ENCODE data around the gene MYO3B.

Gene MYO3B

GRCh38 chr2:170247333-170247732, 69.4 kb downstream of the MYO3B start:
- TF ChIP-seq FOXP2 (optimal IDR thresholded peaks at IDR 0.05; ENCODE audit: borderline replicate concordance, extremely low read depth, extremely low read length, insufficient read depth) = no peak
- no peak for TF ChIP-seq SIN3A (IDR thresholded peaks at IDR 0.05; ENCODE audit: borderline replicate concordance, insufficient read depth, low read length)
- TF ChIP-seq, protein P1, sequence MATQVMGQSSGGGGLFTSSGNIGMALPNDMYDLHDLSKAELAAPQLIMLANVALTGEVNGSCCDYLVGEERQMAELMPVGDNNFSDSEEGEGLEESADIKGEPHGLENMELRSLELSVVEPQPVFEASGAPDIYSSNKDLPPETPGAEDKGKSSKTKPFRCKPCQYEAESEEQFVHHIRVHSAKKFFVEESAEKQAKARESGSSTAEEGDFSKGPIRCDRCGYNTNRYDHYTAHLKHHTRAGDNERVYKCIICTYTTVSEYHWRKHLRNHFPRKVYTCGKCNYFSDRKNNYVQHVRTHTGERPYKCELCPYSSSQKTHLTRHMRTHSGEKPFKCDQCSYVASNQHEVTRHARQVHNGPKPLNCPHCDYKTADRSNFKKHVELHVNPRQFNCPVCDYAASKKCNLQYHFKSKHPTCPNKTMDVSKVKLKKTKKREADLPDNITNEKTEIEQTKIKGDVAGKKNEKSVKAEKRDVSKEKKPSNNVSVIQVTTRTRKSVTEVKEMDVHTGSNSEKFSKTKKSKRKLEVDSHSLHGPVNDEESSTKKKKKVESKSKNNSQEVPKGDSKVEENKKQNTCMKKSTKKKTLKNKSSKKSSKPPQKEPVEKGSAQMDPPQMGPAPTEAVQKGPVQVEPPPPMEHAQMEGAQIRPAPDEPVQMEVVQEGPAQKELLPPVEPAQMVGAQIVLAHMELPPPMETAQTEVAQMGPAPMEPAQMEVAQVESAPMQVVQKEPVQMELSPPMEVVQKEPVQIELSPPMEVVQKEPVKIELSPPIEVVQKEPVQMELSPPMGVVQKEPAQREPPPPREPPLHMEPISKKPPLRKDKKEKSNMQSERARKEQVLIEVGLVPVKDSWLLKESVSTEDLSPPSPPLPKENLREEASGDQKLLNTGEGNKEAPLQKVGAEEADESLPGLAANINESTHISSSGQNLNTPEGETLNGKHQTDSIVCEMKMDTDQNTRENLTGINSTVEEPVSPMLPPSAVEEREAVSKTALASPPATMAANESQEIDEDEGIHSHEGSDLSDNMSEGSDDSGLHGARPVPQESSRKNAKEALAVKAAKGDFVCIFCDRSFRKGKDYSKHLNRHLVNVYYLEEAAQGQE (IDR thresholded peaks at IDR 0.05; ENCODE audit: insufficient read depth in 1 of 2, low read depth in 2 of 2, low read length in 2 of 2) = no peak
- no peak for TF ChIP-seq POLR2AphosphoS5 (IDR thresholded peaks at IDR 0.05; ENCODE audit: low read depth, low read length)
- TF ChIP-seq TAF1 (IDR thresholded peaks at IDR 0.05; ENCODE audit: borderline replicate concordance, insufficient read depth, low read length) = no peak

GRCh38 chr2:170247882-170248393, 70.0 kb downstream of the MYO3B start:
- TF ChIP-seq POLR2AphosphoS5 (IDR thresholded peaks at IDR 0.05; ENCODE audit: low read depth, low read length) (no peak), FOXP2 (optimal IDR thresholded peaks at IDR 0.05; ENCODE audit: borderline replicate concordance, extremely low read depth, extremely low read length, insufficient read depth) (no peak), TAF1 (IDR thresholded peaks at IDR 0.05; ENCODE audit: borderline replicate concordance, insufficient read depth, low read length) (no peak), SIN3A (IDR thresholded peaks at IDR 0.05; ENCODE audit: borderline replicate concordance, insufficient read depth, low read length) (no peak)
- TF ChIP-seq, protein P1 (IDR thresholded peaks at IDR 0.05; ENCODE audit: insufficient read depth in 1 of 2, low read depth in 2 of 2, low read length in 2 of 2) = no peak

GRCh38 chr2:170248574-170249393, 70.8 kb downstream of the MYO3B start:
- TF ChIP-seq FOXP2 (optimal IDR thresholded peaks at IDR 0.05; ENCODE audit: borderline replicate concordance, extremely low read depth, extremely low read length, insufficient read depth) (no peak), SIN3A (IDR thresholded peaks at IDR 0.05; ENCODE audit: borderline replicate concordance, insufficient read depth, low read length) (no peak), TAF1 (IDR thresholded peaks at IDR 0.05; ENCODE audit: borderline replicate concordance, insufficient read depth, low read length) (no peak), POLR2AphosphoS5 (IDR thresholded peaks at IDR 0.05; ENCODE audit: low read depth, low read length) (no peak)
- TF ChIP-seq, protein P1 (IDR thresholded peaks at IDR 0.05; ENCODE audit: insufficient read depth in 1 of 2, low read depth in 2 of 2, low read length in 2 of 2) = no peak

DNA sequence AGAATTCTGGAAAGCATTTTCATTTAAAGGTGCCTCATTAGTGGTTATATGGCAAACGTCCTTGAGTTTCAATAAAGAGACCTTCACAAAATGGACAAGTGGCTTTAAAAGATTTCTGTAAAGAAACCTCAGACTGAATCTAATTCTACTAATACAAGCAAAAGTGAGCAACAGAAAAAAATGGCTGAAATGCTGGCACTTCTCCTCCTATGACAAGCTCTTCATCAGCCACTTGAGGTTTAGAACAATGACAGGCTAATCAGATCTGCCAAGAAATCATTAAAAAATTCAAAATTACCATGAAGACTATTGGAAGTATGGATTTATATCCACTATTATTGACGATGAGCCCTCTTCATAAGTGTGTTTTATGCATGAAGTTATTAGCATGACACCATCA, 71.8 kb downstream of the MYO3B start:
- no peak for TF ChIP-seq POLR2AphosphoS5 (IDR thresholded peaks at IDR 0.05; ENCODE audit: low read depth, low read length)

DNA sequence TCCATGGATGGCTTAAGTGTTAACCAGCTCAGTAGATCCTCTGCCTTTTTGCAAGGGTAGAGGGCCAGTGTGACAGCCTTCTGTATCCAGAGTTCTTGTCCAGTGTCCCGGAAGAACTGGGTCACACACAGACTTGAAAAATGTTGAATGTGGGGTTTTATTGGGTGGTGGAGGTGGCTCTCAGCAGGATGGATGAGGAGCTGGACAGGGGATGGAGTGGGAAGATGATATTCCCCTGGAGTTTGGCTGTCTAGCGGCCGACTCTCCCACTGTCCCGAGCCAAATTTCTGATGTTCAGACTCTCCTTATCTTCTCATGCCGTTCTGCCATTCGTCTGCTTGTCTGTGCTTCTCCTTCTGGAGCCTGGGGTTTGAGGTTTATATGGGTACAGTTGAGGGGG, 72.6 kb downstream of the MYO3B start:
- no peak for TF ChIP-seq FOXP2 (optimal IDR thresholded peaks at IDR 0.05; ENCODE audit: borderline replicate concordance, extremely low read depth, extremely low read length, insufficient read depth)
- no peak for TF ChIP-seq POLR2AphosphoS5 (IDR thresholded peaks at IDR 0.05; ENCODE audit: low read depth, low read length)
- no peak for TF ChIP-seq TAF1 (IDR thresholded peaks at IDR 0.05; ENCODE audit: borderline replicate concordance, insufficient read depth, low read length)
- TF ChIP-seq, protein P1 (IDR thresholded peaks at IDR 0.05; ENCODE audit: insufficient read depth in 1 of 2, low read depth in 2 of 2, low read length in 2 of 2) = no peak
- no peak for TF ChIP-seq SIN3A (IDR thresholded peaks at IDR 0.05; ENCODE audit: borderline replicate concordance, insufficient read depth, low read length)
